ENCODE results near the gene EXOC3L4. TPM values are rescaled to one million over a fixed set of nuclear protein-coding genes. Genes with fewer than 3 reads are reported as not detected.

The EXOC3L4 gene
- total RNA-seq, 1 donor from 2014 or later: not detected

DNA sequence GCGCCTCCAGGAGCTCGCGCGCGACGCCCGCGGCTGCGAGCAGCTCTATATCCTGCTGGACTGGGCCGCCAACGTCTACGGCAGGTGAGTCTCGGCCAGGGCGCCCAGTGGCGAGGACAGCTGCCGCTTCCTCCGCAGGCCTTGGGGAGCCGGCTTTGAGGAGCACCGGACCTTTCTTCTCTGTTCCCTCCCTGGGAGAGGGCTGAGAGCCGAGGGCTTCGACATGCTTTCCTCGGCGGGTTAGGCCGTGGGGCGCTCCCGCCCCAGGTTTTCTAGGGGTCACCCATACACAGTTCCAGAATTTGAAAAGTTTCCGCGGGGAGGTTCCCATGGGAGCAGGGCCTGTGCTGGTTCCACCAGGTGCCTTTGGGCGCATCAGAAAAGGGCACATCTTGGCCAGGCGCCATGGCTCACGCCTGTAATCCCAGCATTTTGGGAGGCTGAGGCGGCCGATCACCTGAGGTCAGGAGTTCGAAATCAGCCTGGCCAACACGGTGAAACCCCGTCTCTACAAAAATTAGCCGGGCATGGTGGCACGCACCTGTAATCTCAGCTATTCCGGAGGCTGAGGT, 8.2 kb downstream of the EXOC3L4 start:
- Histone ChIP-seq H3K27me3 (peaks cover 32% of the 10 kb centered on the region), H3K9me3 (ENCODE audit: low read depth) (no peaks in the 10 kb centered on the region), H2AFZ (replicated peaks) (no peak overlapping the region), H3K36me3 (no peaks in the 10 kb centered on the region), H3K9ac (no peak overlapping the region), H3K27ac (no peak overlapping the region), H4K20me1 (ENCODE audit: low read depth) (no peaks in the 10 kb centered on the region), H3K4me3 (no peak overlapping the region), H3K4me1 (peaks cover 13% of the 10 kb centered on the region), H3F3A (ENCODE audit: low read depth) (no peaks in the 10 kb centered on the region), H3K79me2 (ENCODE audit: low read depth) (no peaks in the 10 kb centered on the region), H3K4me2 (no peak overlapping the region)
- peaks cover 29% of the 10 kb centered on the region for H3K27me3 Mint-ChIP-seq (ENCODE audit: insufficient read depth, low read depth)
- TF ChIP-seq, protein P1, sequence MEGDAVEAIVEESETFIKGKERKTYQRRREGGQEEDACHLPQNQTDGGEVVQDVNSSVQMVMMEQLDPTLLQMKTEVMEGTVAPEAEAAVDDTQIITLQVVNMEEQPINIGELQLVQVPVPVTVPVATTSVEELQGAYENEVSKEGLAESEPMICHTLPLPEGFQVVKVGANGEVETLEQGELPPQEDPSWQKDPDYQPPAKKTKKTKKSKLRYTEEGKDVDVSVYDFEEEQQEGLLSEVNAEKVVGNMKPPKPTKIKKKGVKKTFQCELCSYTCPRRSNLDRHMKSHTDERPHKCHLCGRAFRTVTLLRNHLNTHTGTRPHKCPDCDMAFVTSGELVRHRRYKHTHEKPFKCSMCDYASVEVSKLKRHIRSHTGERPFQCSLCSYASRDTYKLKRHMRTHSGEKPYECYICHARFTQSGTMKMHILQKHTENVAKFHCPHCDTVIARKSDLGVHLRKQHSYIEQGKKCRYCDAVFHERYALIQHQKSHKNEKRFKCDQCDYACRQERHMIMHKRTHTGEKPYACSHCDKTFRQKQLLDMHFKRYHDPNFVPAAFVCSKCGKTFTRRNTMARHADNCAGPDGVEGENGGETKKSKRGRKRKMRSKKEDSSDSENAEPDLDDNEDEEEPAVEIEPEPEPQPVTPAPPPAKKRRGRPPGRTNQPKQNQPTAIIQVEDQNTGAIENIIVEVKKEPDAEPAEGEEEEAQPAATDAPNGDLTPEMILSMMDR (IDR thresholded peaks at IDR 0.05): no peak
- TF ChIP-seq EZH2 (IDR thresholded peaks at IDR 0.05): no peak
- no peak for TF ChIP-seq EZH2phosphoT487 (IDR thresholded peaks at IDR 0.05)
- no peak for DNase-seq (ENCODE audit: low spot score)
- no peak overlapping the region for H3K27ac Mint-ChIP-seq
- H3K4me1 Mint-ChIP-seq: peaks cover 12% of the 10 kb centered on the region
- no peaks in the 10 kb centered on the region for H3K9me3 Mint-ChIP-seq
- H3K36me3 Mint-ChIP-seq: no peaks in the 10 kb centered on the region
- H3K4me3 Mint-ChIP-seq: no peak overlapping the region

DNA sequence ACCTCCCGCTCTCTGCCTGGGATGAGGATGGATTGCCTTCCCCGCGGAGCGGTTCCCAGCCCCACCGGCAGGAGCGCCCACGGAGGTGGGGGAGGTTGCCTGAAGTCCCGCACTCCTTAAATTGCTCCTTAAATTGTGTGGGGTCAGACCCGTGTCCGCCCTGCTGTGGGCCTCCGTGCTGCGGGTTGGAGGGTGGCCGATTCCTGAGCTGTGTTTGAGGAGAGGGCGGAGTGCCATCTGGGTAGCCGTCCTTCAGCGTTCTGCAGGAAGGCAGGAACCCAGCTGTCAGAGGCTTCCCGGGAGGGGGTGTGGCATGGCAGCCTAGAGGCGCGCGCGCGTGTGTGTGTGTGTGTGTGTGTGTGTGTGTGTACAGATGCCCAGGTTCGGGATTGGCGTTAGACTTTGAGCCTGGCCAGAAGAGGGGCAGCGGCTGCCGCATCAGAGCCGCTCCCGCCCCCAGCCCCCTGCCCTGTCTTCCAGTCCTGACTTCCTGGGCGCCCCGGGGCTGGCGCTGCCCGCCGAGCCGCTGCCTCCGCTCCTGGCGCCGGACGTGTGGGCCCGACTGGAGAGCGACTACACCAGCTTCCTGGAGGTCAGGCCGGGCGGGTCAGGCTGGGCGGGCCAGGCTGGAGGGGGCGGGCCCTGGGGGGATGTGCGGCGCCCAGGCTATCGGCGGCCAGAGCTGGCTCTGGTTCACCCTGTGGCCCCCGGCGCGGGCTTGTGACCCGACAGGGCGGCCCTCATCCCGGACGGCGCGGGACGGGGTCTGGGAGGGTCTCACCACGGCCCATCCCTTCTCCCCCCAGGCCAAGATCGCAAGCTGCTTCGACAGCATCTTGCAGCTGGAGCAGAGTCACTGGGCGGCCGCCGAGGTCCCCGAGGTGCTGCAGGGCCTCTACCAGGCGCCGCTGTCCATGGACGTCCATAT, 9.2 kb downstream of the EXOC3L4 start:
- no peaks in the 10 kb centered on the region for H3K9me3 ChIP-seq (ENCODE audit: low read depth)
- H3K27ac ChIP-seq: no peak overlapping the region
- Mint-ChIP-seq H3K27me3 (ENCODE audit: insufficient read depth, low read depth) (peaks cover 29% of the 10 kb centered on the region), H3K9me3 (no peaks in the 10 kb centered on the region), H3K4me1 (peaks cover 12% of the 10 kb centered on the region), H3K27ac (no peak overlapping the region), H3K4me3 (no peak overlapping the region), H3K36me3 (no peaks in the 10 kb centered on the region)
- TF ChIP-seq EZH2phosphoT487 (IDR thresholded peaks at IDR 0.05) (no peak), EZH2 (IDR thresholded peaks at IDR 0.05) (no peak)
- TF ChIP-seq, protein P1 (IDR thresholded peaks at IDR 0.05): no peak
- no peak overlapping the region for H3K4me3 ChIP-seq
- H3K27me3 ChIP-seq: peaks cover 32% of the 10 kb centered on the region
- H3F3A ChIP-seq (ENCODE audit: low read depth): no peaks in the 10 kb centered on the region
- no peak for DNase-seq (ENCODE audit: low spot score)
- no peak overlapping the region for H3K9ac ChIP-seq
- no peaks in the 10 kb centered on the region for H3K79me2 ChIP-seq (ENCODE audit: low read depth)
- H3K36me3 ChIP-seq: no peaks in the 10 kb centered on the region
- no peak overlapping the region for H2AFZ ChIP-seq (replicated peaks)
- H3K4me1 ChIP-seq: peaks cover 13% of the 10 kb centered on the region
- no peak overlapping the region for H3K4me2 ChIP-seq
- no peaks in the 10 kb centered on the region for H4K20me1 ChIP-seq (ENCODE audit: low read depth)

DNA sequence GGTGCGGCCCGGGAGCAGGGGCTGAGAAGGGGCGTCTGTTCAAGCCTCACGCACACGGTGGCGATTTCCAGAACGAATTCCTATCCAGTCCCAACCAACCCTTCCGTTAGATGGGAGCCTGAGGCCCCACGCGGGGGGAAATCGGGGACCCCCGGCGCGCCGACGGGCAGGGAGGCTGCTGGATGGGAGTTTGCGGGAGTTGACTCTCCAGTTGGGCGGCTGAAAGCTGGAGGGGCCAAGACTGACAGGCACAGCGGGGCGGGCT, 9.8 kb downstream of the EXOC3L4 start:
- no peak overlapping the region for H3K4me3 ChIP-seq

More for the DNA sequence above, 9.8 kb downstream of the EXOC3L4 start:
- Mint-ChIP-seq H3K9me3 (no peaks in the 10 kb centered on the region), H3K36me3 (no peaks in the 10 kb centered on the region), H3K4me3 (no peak overlapping the region), H3K27ac (no peak overlapping the region), H3K27me3 (ENCODE audit: insufficient read depth, low read depth) (peaks cover 29% of the 10 kb centered on the region), H3K4me1 (peaks cover 12% of the 10 kb centered on the region)
- Histone ChIP-seq H3K9ac (no peak overlapping the region), H3K9me3 (ENCODE audit: low read depth) (no peaks in the 10 kb centered on the region), H3K27ac (no peak overlapping the region), H3K79me2 (ENCODE audit: low read depth) (no peaks in the 10 kb centered on the region), H2AFZ (replicated peaks) (no peak overlapping the region), H3K4me1 (peaks cover 7% of the 10 kb centered on the region), H3K27me3 (peaks cover 32% of the 10 kb centered on the region), H3K36me3 (no peaks in the 10 kb centered on the region), H3K4me2 (no peak overlapping the region), H4K20me1 (ENCODE audit: low read depth) (no peaks in the 10 kb centered on the region), H3F3A (ENCODE audit: low read depth) (no peaks in the 10 kb centered on the region)
- TF ChIP-seq, protein P1 (IDR thresholded peaks at IDR 0.05): no peak
- peak; percentile 75 for TF ChIP-seq EZH2 (IDR thresholded peaks at IDR 0.05)
- DNase-seq (ENCODE audit: low spot score): no peak
